Superior temporal gyrus (tissue), 1 donor: ENCODE measurements around the gene SERTAD2.
A peak's percentile ranks its signal among the peaks of the same experiment; 100 is the strongest.

Experiments
- DNase-seq: peaks from one replicate; pipeline ENCODE4 v3.0.0-alpha.2; 2016; ENCODE audit errors: extremely low spot score

The SERTAD2 gene

GRCh38 chr2:64646007-64646880, 7.5 kb downstream of the SERTAD2 start:
- DNase-seq, result peak; percentile 97

GRCh38 chr2:64644458-64645382, 9.0 kb downstream of the SERTAD2 start:
- peak; percentile 66 for DNase-seq

GRCh38 chr2:64643838-64644457, 9.8 kb downstream of the SERTAD2 start:
- no peak for DNase-seq

GRCh38 chr2:64641599-64641998, 12.1 kb downstream of the SERTAD2 start:
- DNase-seq, result no peak

- no peak for DNase-seq
Observed at GRCh38 chr2:64640153-64641044, 13.3 kb downstream of the SERTAD2 start.

GRCh38 chr2:64639691-64640090, 14.0 kb downstream of the SERTAD2 start:
- no peak for DNase-seq

GRCh38 chr2:64638502-64639120, 15.1 kb downstream of the SERTAD2 start:
- no peak for DNase-seq

- DNase-seq, result no peak
Observed at GRCh38 chr2:64637931-64638330, 15.8 kb downstream of the SERTAD2 start.

- no peak for DNase-seq
Observed at GRCh38 chr2:64637000-64637635, 16.6 kb downstream of the SERTAD2 start.

GRCh38 chr2:64635976-64636911, 17.5 kb downstream of the SERTAD2 start:
- DNase-seq, result no peak

GRCh38 chr2:64634345-64635267, 19.1 kb downstream of the SERTAD2 start:
- DNase-seq, result no peak

- DNase-seq, result no peak
Observed at GRCh38 chr2:64632835-64633819, 20.6 kb downstream of the SERTAD2 start.

- DNase-seq, result no peak
Observed at GRCh38 chr2:64631771-64632170, 21.9 kb downstream of the SERTAD2 start.

GRCh38 chr2:64630752-64631151, 23.0 kb downstream of the SERTAD2 start:
- DNase-seq, result no peak

- no peak for DNase-seq
Observed at GRCh38 chr2:64629875-64630274, 23.8 kb downstream of the SERTAD2 start.

GRCh38 chr2:64629329-64629781, 24.4 kb downstream of the SERTAD2 start:
- DNase-seq, result no peak
